ENCODE data around the gene MAN2B2. TPM values are rescaled to one million over a fixed set of nuclear protein-coding genes. Genes with fewer than 3 reads are reported as not detected.

Gene MAN2B2
- 5.8 and 5.9 TPM in 2 replicates for total RNA-seq (2021)
- long read RNA-seq, full-length matches to known transcripts, result 3 of 21 reads
- long read RNA-seq, partial matches to known transcripts, result 7 of 21 reads
- long read RNA-seq, other reads (novel, unspliced or antisense), result 11 of 21 reads

- Histone ChIP-seq H3K79me1 (ENCODE audit: insufficient read depth, low read depth, low read length, poor library complexity, severe bottlenecking) (no peaks in the 10 kb centered on the region), H3K4ac (ENCODE audit: low read depth, low read length) (no peak within 1 kb of the TSS), H4K20me1 (ENCODE audit: control insufficient read depth, insufficient read depth, insufficient read length) (no peaks in the 10 kb centered on the region), H3K23ac (ENCODE audit: insufficient read length, low read depth, low read length) (no peak within 1 kb of the TSS), H2BK12ac (ENCODE audit: insufficient read length, low read depth, low read length) (no peak within 1 kb of the TSS), H3K23me2 (ENCODE audit: insufficient read length, low read depth, low read length, poor library complexity, severe bottlenecking) (peaks cover 8% of the 10 kb centered on the region), H2BK5ac (ENCODE audit: insufficient read length, low read length) (no peak within 1 kb of the TSS), H3K18ac (ENCODE audit: insufficient read length, low read depth, low read length) (peak within 1 kb of the TSS; percentile 74), H3K9ac (ENCODE audit: extremely low read depth, insufficient read length, low read length) (peak within 1 kb of the TSS; percentile 54), H4K8ac (replicated peaks; ENCODE audit: insufficient read length, low read depth, low read length) (no peak within 1 kb of the TSS), H2AK5ac (ENCODE audit: insufficient read length, low read length) (no peak within 1 kb of the TSS), H3K56ac (ENCODE audit: insufficient read length, low read depth, low read length) (no peak within 1 kb of the TSS), H2AFZ (ENCODE audit: low read length) (no peak within 1 kb of the TSS), H4K5ac (ENCODE audit: insufficient read length, low read depth, low read length) (no peak within 1 kb of the TSS), H3K9me3 (ENCODE audit: control insufficient read depth, low read depth, low read length) (no peaks in the 10 kb centered on the region), H3K4me2 (ENCODE audit: insufficient read depth, insufficient read length, low read length) (peak within 1 kb of the TSS; percentile 91), H3K4me1 (ENCODE audit: insufficient read depth, low read length) (no peaks in the 10 kb centered on the region; the same call in 1 of the 2 replicates), H2BK20ac (ENCODE audit: low read depth, low read length, poor library complexity, severe bottlenecking) (no peak within 1 kb of the TSS), H3K27ac (ENCODE audit: insufficient read length, low read depth, low read length) (no peak within 1 kb of the TSS), H2BK15ac (ENCODE audit: low read depth, low read length) (no peak within 1 kb of the TSS), H2BK120ac (ENCODE audit: low read depth, low read length, poor library complexity, severe bottlenecking) (no peak within 1 kb of the TSS), H3K79me2 (ENCODE audit: insufficient read depth, low read length) (no peaks in the 10 kb centered on the region), H3K14ac (ENCODE audit: insufficient read depth, low read length) (peak within 1 kb of the TSS; percentile 85), H3K27me3 (ENCODE audit: insufficient read depth, low read length) (peaks cover 5% of the 10 kb centered on the region; the same call in 1 of the 2 replicates), H4K91ac (ENCODE audit: insufficient read length, low read depth, low read length) (no peak within 1 kb of the TSS), H3T11ph (ENCODE audit: low read length) (no peak within 1 kb of the TSS)
- WGBS (ENCODE audit: extremely low coverage, insufficient read length, low lambda C conversion rate), result no CpG with 5 or more reads among the region's 62 CpGs
- H3K9me3 Mint-ChIP-seq, result peaks cover 0 to 8% of the 10 kb centered on the region in 2 experiments; a peak in 2 of 5 replicates
- peak within 1 kb of the TSS; percentile 75 to 87 for H3K4me3 Mint-ChIP-seq
- H3K4me1 Mint-ChIP-seq, result peaks cover 2 to 3% of the 10 kb centered on the region in 2 experiments; a peak in 3 of 4 replicates
- peaks cover 43% of the 10 kb centered on the region for H3K27me3 Mint-ChIP-seq (ENCODE audit: low read depth)
- DNase-seq, result peak; percentile 93
- H3K27ac Mint-ChIP-seq, result peak within 1 kb of the TSS in 2 of 3 experiments; percentile 40 to 65; a peak in 2 of 7 replicates
- peak; percentile 43; the same call in 2 of the 3 replicates for TF ChIP-seq CTCF (conservative IDR thresholded peaks at IDR 0.05)
- H3K36me3 Mint-ChIP-seq (ENCODE audit: insufficient read depth in 1 of 3, low read depth in 3 of 3), result peaks cover 9 to 14% (median 12%) of the 10 kb centered on the region in 3 experiments
Observed at GRCh38 chr4:6574747-6575502, at the start of gene MAN2B2. TSS of gene MAN2B2 (plus strand) at chr4:6575189. CDS start at chr4:6575211, 22 bp downstream.

All from H9 (cell line).